K562 (cell line): ENCODE measurements around the gene WASF2. TPM values are rescaled to one million over a fixed set of nuclear protein-coding genes. Genes with fewer than 3 reads are reported as not detected.

ENCODE experiments used
- ADNP ChIP-seq: fragments of 200-800 bp; sonication (Bioruptor generic); IDR thresholded peaks from 2 replicates; pipeline ENCODE4 v1.6.1; 2016; ENCODE audit warnings: missing genetic modification characterization, missing compliant biosample characterization
- ATF1 ChIP-seq, 2 experiments: fragments of 450-650 bp in 1 of 2; IDR thresholded peaks; 2 replicates each; pipeline ENCODE4 v1.6.1; 2016; ENCODE audit warnings: missing compliant biosample characterization in 1 of 2, missing genetic modification characterization in 1 of 2
- CREM ChIP-seq: IDR thresholded peaks from 2 replicates; pipeline ENCODE4 v1.6.1; 2014; ENCODE audit warnings: antibody characterized with exemption, low read depth
- ESRRB ChIP-seq: fragments of 250-450 bp; sonication (Bioruptor Pico); IDR thresholded peaks from 2 replicates; pipeline ENCODE4 v1.5.0; 2020; ENCODE audit warnings: mild to moderate bottlenecking, moderate library complexity, borderline replicate concordance
- FOXM1 ChIP-seq, 2 experiments: fragments of 450-650 bp in 1 of 2; sonication (generic) in 1 of 2; formaldehyde crosslinking in 1 of 2; IDR thresholded peaks; 2 replicates each; pipeline versions ENCODE4 v1.6.1 to v1.9.0; 2017 to 2022; ENCODE audit warnings: low read depth in 2 of 2, mild to moderate bottlenecking in 2 of 2, missing genetic modification reagents in 1 of 2, moderate library complexity in 1 of 2
- GATA2 ChIP-seq: sonication (generic); formaldehyde crosslinking; IDR thresholded peaks from 2 replicates; pipeline ENCODE4 v1.4.0; 2020; ENCODE audit warnings: mild to moderate bottlenecking, missing genetic modification reagents
- GMEB1 ChIP-seq: fragments of 250-450 bp; sonication (Bioruptor Pico); IDR thresholded peaks from 2 replicates; pipeline ENCODE4 v1.4.0; 2020; ENCODE audit warnings: mild to moderate bottlenecking
- GTF2B ChIP-seq: IDR thresholded peaks from 2 replicates; pipeline ENCODE4 v1.6.1; 2011; ENCODE audit not compliant: insufficient read length; ENCODE audit errors: extremely low read depth
- HDAC2 ChIP-seq: fragments of 450-650 bp; IDR thresholded peaks from 2 replicates; pipeline ENCODE4 v1.6.1; 2016; ENCODE audit warnings: mild to moderate bottlenecking
- KDM1A ChIP-seq, 2 experiments: fragments of 450-650 bp; IDR thresholded peaks; 2 replicates each; pipeline ENCODE4 v1.6.1; 2016; ENCODE audit warnings: mild to moderate bottlenecking in 2 of 2
- MBD2 ChIP-seq: sonication (generic); IDR thresholded peaks from 2 replicates; pipeline ENCODE4 v1.6.1; 2016; ENCODE audit warnings: low read depth, borderline replicate concordance
- MED1 ChIP-seq: sonication (generic); formaldehyde crosslinking; IDR thresholded peaks from 2 replicates; pipeline ENCODE4 v1.8.1; 2023; ENCODE audit warnings: missing genetic modification reagents, borderline replicate concordance
- MXI1 ChIP-seq: IDR thresholded peaks from 2 replicates; pipeline ENCODE4 v1.6.1; 2011; ENCODE audit warnings: low read depth, mild to moderate bottlenecking, improper control_type of control experiment, low read length
- NBN ChIP-seq: fragments of 450-650 bp; IDR thresholded peaks from 2 replicates; pipeline ENCODE4 v1.6.1; 2016; ENCODE audit warnings: low read depth, mild to moderate bottlenecking
- NR2F6 ChIP-seq: fragments of 450-650 bp; formaldehyde crosslinking; IDR thresholded peaks from 2 replicates; pipeline ENCODE4 v1.4.0; 2020; ENCODE audit warnings: mild to moderate bottlenecking
- POLR3A ChIP-seq: IDR thresholded peaks from 2 replicates; pipeline ENCODE4 v1.6.1; 2011; ENCODE audit warnings: borderline replicate concordance, mild to moderate bottlenecking, moderate library complexity; ENCODE audit not compliant: insufficient read length, insufficient read depth; ENCODE audit errors: extremely low read depth
- PURB ChIP-seq: sonication (generic); formaldehyde crosslinking; IDR thresholded peaks from 2 replicates; pipeline ENCODE4 v1.9.0; 2021; ENCODE audit warnings: low read depth, mild to moderate bottlenecking, missing genetic modification reagents
- PYGO2 ChIP-seq: fragments of 450-650 bp; IDR thresholded peaks from 2 replicates; pipeline ENCODE4 v1.6.1; 2016; ENCODE audit warnings: mild to moderate bottlenecking, missing genetic modification characterization, moderate library complexity, missing compliant biosample characterization
- SMARCA4 ChIP-seq: fragments of 450-650 bp; IDR thresholded peaks from 2 replicates; pipeline ENCODE4 v1.6.1; 2016
- TAF1 ChIP-seq: IDR thresholded peaks from 2 replicates; pipeline ENCODE4 v1.6.1; 2011; ENCODE audit warnings: mild to moderate bottlenecking, low read length, moderate library complexity; ENCODE audit not compliant: insufficient read depth, control insufficient read depth, severe bottlenecking; ENCODE audit errors: extremely low read depth
- TOE1 ChIP-seq, 2 experiments: fragments of 450-650 bp in 1 of 2; sonication (generic) in 1 of 2; formaldehyde crosslinking in 1 of 2; IDR thresholded peaks; 2 replicates each; pipeline versions ENCODE4 v1.7.1 to v1.8.0; 2016 to 2022; ENCODE audit warnings: borderline replicate concordance in 2 of 2, mild to moderate bottlenecking in 2 of 2, antibody characterized with exemption in 1 of 2, inconsistent platforms in 1 of 2, low read depth in 1 of 2, missing genetic modification reagents in 1 of 2, moderate library complexity in 1 of 2
- ZBTB2 ChIP-seq: fragments of 450-650 bp; IDR thresholded peaks from 2 replicates; pipeline ENCODE4 v1.6.1; 2016; ENCODE audit warnings: antibody characterized with exemption
- ZSCAN32 ChIP-seq: fragments of 450-650 bp; formaldehyde crosslinking; IDR thresholded peaks from 2 replicates; pipeline ENCODE4 v1.4.0; 2020; ENCODE audit warnings: mild to moderate bottlenecking, moderate library complexity
- polyA plus RNA-seq, 8 experiments: library from polyadenylated mRNA; depleted of rRNA in 4 of 8; stranded (reverse) in 5 of 8; unstranded in 3 of 8; fragments of >200 nt; fragmentation: Nextera tagmentation in 2 of 8; fragmentation: Illumina TruSeq in 1 of 8; extraction: Ambion mirVana in 2 of 8; extraction: Trizol in 1 of 8; gene quantifications; 2 replicates each; pipeline versions ENCODE4 v1.2.1 to v1.2.3, GENCODE V29; 2011 to 2014; ENCODE audit warnings: inconsistent platforms in 1 of 8, missing spikeins in 1 of 8
- total RNA-seq, 7 experiments: library from RNA; depleted of rRNA in 6 of 7; stranded (reverse); fragments of >200 nt in 6 of 7; fragmentation: Illumina TruSeq in 2 of 7; extraction: Trizol in 2 of 7; gene quantifications; 2 replicates each; pipeline versions ENCODE4 v1.2.1 to v1.2.3, GENCODE V29; 2011 to 2021; ENCODE audit warnings: low replicate concordance in 1 of 7

Gene WASF2
- total and polyA plus RNA-seq, 9 of the 15 experiments (the other 6 are each of a cell fraction or from before 2014, with no cell fraction given): 8.2 to 163 (median 31.2) TPM

GRCh38 chr1:27377760-27378495 is 112.0 kb downstream of the WASF2 start (continued):
- TF ChIP-seq GMEB1 (CRISPR knock-in tag): no peak
- no peak for TF ChIP-seq TAF1
- TF ChIP-seq NBN: no peak
- TF ChIP-seq ADNP (tag): no peak
- no peak for TF ChIP-seq CREM
- TF ChIP-seq ATF1 (CRISPR knock-in tag; IDR thresholded peaks at IDR 0.05): no peak
- no peak for TF ChIP-seq ATF1 (tag; IDR thresholded peaks at IDR 0.05)
- no peak for TF ChIP-seq ZSCAN32 (CRISPR knock-in tag)
- TF ChIP-seq ZBTB2: peak; percentile 14; the same call in 1 of the 2 replicates
- TF ChIP-seq MED1 (CRISPR knock-in tag): no peak
- TF ChIP-seq NR2F6 (CRISPR knock-in tag): no peak
- TF ChIP-seq MXI1: no peak
- TF ChIP-seq TOE1 (IDR thresholded peaks at IDR 0.05; ENCODE audit: borderline replicate concordance): no peak
- TF ChIP-seq TOE1 (CRISPR knock-in tag; IDR thresholded peaks at IDR 0.05; ENCODE audit: borderline replicate concordance, low read depth): no peak
- no peak for TF ChIP-seq FOXM1 (IDR thresholded peaks at IDR 0.05; ENCODE audit: low read depth)
- TF ChIP-seq FOXM1 (CRISPR knock-in tag; IDR thresholded peaks at IDR 0.05; ENCODE audit: low read depth): no peak
- 0 out of 2 replicates have a peak, but pooled peaks have one; percentile 28 for TF ChIP-seq MBD2
- TF ChIP-seq KDM1A (IDR thresholded peaks at IDR 0.05): no peak
- TF ChIP-seq ESRRB (CRISPR knock-in tag): no peak
- TF ChIP-seq HDAC2: no peak
- TF ChIP-seq POLR3A: no peak
- peak; percentile 51 for TF ChIP-seq SMARCA4
- TF ChIP-seq PYGO2 (tag): no peak
- no peak for TF ChIP-seq PURB (CRISPR knock-in tag)
- TF ChIP-seq GTF2B: no peak
- no peak for TF ChIP-seq GATA2 (CRISPR knock-in tag)
